ENCODE measurements around the gene CARS2.
A peak's percentile ranks its signal among the peaks of the same experiment; 100 is the strongest.
"Not testable (repeated sequence)": the region's sequence is repeated elsewhere in the genome, so short reads cannot be mapped to it uniquely, and the experiment has no call there.

Gene CARS2

DNA sequence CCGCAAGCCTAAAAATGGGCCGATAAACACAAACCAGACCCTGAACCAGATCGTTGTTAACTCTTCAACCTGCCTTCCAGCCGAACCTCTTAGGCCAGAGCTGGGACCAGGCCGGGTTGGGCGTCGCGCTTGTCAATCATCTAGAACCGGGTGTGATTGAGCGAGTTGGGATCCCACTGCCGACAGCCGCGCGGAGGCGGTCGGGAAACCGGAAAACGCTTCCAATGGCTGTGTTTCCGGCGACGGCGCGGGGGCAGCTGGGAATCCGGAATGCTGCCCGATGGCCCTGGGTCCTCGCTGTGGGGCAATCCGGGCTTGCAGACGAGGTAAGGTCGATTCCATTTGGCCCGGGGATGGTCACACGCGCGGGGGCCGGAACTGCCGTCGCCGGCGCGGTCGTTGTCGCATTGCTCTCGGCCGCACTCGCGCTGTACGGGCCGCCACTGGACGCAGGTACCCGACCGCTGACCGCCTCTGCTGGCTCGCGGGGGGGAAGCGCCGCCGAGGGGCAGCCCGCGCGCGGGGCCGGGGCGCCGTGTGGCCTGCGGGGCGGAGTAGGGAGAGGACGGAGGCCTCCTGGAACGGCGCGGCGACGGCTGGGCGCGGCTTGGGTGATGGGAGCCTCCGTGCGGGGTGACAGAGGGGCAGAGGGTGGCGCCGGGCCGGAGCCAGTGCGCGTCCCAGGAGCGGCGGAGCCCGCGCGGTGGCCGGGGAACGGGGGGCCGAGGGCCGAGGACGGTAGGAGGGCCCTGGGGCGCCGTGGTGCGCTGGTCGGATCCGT, 90.4 kb downstream of the CARS2 start, which contains the start of gene NAXD:
Gene NAXD (plus strand): TSS at position 224 of the 781 bp plus-strand sequence. CDS start 57 bp downstream, at position 281.
- DNase-seq, result peak; percentile 88

DNA sequence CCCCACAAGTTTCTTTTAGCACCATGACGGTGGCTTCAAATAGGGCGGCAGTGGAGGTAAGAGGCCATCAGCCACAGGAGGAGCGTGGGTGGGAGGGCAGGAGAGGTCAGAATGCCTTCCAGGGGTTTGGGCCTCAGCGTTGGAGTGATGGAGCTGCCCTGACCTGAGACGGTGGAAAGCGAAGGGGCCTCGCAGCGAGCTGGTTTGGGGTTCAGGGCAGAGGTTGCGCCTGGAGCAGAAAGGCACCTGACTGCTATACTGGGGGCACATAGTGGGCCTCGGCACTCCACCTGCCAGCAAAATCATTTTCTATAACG, 91.0 kb downstream of the CARS2 start:
- no peak for DNase-seq

GRCh38 chr13:110610955-110611595, 94.8 kb downstream of the CARS2 start:
- DNase-seq, result no peak

DNA sequence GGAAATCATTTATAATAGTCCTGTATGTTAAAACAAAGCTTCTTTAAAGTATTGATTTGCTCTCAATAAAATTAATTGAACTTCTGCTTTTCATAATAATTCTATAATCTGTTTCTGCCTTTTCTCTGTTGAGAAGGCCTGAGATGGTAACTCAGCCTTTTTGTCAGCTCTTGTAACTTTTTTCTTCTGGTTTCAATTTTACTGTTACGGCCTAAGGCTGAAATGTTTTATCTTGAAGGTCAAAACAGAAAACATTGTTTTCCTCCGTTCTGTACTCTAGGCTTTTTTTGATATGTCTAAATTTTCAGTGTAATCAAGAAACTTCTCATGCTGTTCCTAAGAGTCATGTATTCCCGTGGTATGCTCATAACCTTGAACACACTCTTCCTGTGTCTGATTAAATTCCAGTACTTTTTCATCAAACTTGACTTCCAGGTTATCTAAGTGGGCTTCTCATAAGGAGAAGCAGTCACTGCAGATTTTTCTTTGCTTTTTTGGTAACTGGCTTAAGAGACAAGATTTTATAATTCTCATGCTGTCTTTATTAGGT, 98.2 kb downstream of the CARS2 start:
- no peak for DNase-seq

DNA sequence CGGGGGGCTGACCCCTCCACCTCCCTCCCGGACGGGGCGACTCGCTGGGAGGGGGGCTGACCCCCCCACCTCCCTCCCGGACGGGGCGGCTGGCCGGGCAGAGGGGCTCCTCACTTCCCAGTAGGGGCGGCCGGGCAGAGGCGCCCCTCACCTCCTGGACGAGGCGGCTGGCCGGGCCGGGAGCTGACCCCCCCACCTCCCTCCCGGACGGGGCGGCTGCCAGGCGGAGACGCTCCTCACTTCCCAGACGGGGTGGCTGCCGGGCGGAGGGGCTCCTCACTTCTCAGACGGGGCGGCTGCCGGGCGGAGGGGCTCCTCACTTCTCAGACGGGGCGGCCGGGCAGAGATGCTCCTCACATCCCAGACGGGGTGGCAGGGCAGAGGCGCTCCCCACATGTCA, 99.6 kb downstream of the CARS2 start:
- not testable (repeated sequence) for DNase-seq

- no peak for DNase-seq
Measured at GRCh38 chr13:110605132-110605531, 100.8 kb downstream of the CARS2 start.

DNA sequence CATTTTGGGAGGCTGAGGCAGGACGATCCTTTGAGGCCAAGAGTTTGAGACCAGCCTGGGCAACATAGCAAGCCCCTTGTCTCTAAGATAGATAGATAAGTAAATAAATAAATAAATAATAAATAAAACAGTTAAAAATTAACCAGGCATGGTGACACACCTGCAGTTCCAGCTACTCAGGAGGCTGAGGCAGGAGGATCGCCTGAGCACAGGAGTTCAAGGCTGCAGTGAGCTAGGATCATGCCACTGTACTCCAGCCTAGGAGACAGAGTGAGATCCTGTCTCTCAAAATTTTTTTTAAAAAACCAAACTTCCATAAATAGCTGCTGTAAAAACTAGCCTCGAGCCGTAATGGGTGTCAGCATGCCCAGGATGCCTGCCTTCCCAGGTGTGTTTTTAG, 104.9 kb downstream of the CARS2 start:
- DNase-seq, result no peak

DNA sequence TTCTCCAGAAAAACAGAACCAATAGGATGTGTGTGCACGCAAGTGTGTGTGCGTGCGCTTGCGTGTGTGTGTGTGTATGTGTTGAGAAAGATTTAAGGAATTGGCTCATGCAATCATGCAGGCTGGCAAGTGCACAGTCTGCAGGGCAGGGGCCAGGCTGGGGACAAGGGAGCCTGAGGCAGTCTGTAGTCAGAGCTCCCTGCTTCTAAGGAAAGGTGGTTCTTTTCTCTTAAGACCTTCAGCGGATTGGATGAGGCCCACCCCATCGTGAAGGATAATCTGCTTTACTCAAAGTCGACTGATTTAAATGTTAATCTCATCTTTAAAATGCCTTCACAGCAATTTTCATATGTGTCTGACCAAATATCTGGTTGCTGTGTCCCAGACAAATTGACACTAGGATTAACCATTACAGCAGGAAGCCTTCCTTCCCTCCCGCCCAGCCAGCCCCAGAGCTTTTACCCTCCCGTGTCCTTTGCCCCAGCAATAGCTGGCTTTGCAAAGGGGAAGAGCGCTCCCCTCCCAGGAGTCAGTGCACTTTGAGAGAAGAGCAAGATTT, 105.6 kb downstream of the CARS2 start:
- no peak for DNase-seq

DNA sequence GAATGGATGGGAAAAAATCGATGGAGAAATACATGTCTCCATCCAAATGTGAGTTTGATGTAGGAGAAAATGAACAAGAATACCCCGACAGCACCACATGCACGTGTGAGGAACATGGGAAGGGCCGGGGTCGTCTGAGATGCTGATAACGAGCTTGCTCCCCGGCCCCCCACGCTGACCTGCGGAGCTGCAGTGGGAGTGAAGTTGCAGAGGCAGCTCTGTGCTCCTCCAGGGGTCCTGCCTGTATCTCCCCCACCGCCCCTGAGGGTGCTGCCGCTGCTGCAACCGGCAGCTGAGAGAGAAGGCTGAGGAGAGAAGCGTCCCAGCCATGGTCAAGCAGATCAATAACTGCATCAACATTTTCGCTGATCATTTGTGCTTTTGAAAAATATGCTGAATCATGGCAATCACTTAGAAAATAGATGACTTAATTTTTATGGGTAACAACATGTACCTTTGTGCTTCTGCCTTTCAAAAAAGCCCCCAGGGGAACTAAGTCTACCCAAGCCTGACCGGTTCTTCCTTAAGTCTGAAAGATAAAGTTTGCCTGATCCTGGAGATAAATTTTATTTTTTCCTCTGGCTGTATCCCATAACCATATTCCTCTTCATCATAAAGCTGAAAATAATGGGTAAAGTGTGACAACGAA, 108.8 kb downstream of the CARS2 start:
- DNase-seq, result no peak

DNA sequence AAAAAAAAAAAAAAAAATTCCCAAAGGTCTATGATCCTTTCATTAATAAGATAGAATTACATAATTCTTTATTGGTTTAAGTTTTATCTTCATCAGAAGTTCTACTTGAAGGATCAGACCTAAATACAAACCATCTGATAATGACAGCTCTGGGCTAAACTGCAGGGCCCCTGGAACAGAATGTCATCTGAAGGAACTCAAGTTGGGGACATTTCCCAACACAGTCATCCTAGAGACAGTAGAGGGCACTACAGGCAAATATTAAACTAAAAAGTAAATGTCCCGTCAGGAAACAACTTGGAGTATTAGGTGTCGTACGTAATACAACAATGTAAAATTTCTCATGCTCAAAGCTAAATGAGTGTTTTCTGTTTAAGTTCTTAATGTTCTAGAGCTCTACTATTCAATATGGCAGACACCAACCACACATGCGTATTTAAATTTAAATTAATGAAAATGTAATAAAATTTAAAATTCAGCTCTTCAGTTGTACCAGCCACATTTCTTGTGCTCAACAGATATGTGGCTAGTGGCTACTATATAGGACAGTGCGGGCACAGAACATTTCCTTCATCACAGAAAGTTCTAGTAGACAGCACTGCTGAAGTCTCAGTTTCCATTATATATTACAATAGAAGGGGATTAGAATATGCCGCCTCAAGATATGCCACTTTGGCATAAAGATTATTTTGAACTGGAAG, 112.3 kb downstream of the CARS2 start:
- peak; percentile 7 for DNase-seq

- no peak for DNase-seq
Measured at GRCh38 chr13:110592665-110593064, 113.3 kb downstream of the CARS2 start.

All from NCI-H2171 (cell line).